K562 (cell line): Measurements from ENCODE around the gene APBB2. TPM values are rescaled to one million over a fixed set of nuclear protein-coding genes. Genes with fewer than 3 reads are reported as not detected.
A peak's percentile ranks its signal among the peaks of the same experiment; 100 is the strongest.

Source experiments
- CTCF ChIP-seq, 3 experiments: IDR thresholded peaks in 2 of 3; conservative IDR thresholded peaks in 1 of 3; 2 replicates each; pipeline ENCODE4 v1.5.1; 2011 to 2012; ENCODE audit warnings: low read length in 3 of 3, mild to moderate bottlenecking in 3 of 3, control low read depth in 2 of 3, improper control_type of control experiment in 1 of 3, inconsistent platforms in 1 of 3, low read depth in 1 of 3, mixed read lengths in 1 of 3, moderate library complexity in 1 of 3; ENCODE audit not compliant: insufficient read depth in 2 of 3
- FOXA1 ChIP-seq: fragments of 450-650 bp; IDR thresholded peaks from 2 replicates; pipeline ENCODE4 v1.6.1; 2016; ENCODE audit warnings: mild to moderate bottlenecking, borderline replicate concordance
- LCOR ChIP-seq: sonication (generic); formaldehyde crosslinking; IDR thresholded peaks from 2 replicates; pipeline ENCODE4 v1.8.0; 2022; ENCODE audit warnings: mild to moderate bottlenecking, missing genetic modification reagents
- ZFP36 ChIP-seq: fragments of 150-350 bp; IDR thresholded peaks from 2 replicates; pipeline ENCODE4 v1.6.1; 2018; ENCODE audit warnings: low read length, low read depth; ENCODE audit not compliant: partially characterized antibody
- ZNF561 ChIP-seq: fragments of 450-650 bp; formaldehyde crosslinking; conservative IDR thresholded peaks from 2 replicates; pipeline ENCODE4 v1.4.0; 2020; ENCODE audit warnings: mild to moderate bottlenecking, moderate library complexity
- polyA plus RNA-seq, 8 experiments: library from polyadenylated mRNA; depleted of rRNA in 4 of 8; stranded (reverse) in 5 of 8; unstranded in 3 of 8; fragments of >200 nt; fragmentation: Nextera tagmentation in 2 of 8; fragmentation: Illumina TruSeq in 1 of 8; extraction: Ambion mirVana in 2 of 8; extraction: Trizol in 1 of 8; gene quantifications; 2 replicates each; pipeline versions ENCODE4 v1.2.1 to v1.2.3, GENCODE V29; 2011 to 2014; ENCODE audit warnings: inconsistent platforms in 1 of 8, missing spikeins in 1 of 8
- total RNA-seq, 7 experiments: library from RNA; depleted of rRNA in 6 of 7; stranded (reverse); fragments of >200 nt in 6 of 7; fragmentation: Illumina TruSeq in 2 of 7; extraction: Trizol in 2 of 7; gene quantifications; 2 replicates each; pipeline versions ENCODE4 v1.2.1 to v1.2.3, GENCODE V29; 2011 to 2021; ENCODE audit warnings: low replicate concordance in 1 of 7
- TF ChIP-seq, protein P1 (sequence below): fragments of 250-450 bp; sonication (Bioruptor Pico); IDR thresholded peaks from 2 replicates; pipeline ENCODE4 v1.4.0; 2020; ENCODE audit warnings: mild to moderate bottlenecking, moderate library complexity, borderline replicate concordance
- TF ChIP-seq, protein P2 (sequence below): fragments of 450-650 bp; IDR thresholded peaks from 2 replicates; pipeline ENCODE4 v1.6.1; 2018; ENCODE audit not compliant: partially characterized antibody

The APBB2 gene
- total and polyA plus RNA-seq, 9 of the 15 experiments (the other 6 are each of a cell fraction or from before 2014, with no cell fraction given), result 0.08 to 2.1 (median 1.4) TPM

DNA sequence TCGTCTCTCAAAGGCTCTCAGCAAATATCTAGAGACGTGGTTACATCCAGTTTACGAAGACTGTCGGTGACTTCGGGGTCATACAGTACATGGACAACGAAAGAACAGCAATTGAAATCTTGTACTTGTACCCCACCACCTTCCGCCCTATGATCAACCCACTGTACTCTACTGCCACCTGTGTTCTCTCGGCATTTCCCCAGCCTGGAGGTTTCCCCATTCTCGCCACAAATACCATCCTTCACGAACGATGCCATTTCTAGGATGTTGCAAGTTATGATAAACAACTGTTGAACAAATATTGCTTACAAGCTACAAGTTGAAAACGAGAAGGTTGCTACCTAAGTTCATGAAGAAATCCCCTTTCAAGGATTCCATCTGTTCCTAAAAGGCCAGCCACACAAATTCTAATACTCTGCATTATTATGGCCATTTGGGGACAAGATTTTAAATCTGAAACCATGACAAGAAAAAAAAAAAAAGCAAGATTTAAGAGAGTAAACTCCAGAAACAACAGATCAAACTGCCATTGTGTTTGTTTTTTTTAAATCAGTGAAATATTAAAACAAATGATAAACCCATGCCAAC lies 1.6 kb downstream of the APBB2 start (continued):
- TF ChIP-seq FOXA1, result no peak
- TF ChIP-seq, protein P1, sequence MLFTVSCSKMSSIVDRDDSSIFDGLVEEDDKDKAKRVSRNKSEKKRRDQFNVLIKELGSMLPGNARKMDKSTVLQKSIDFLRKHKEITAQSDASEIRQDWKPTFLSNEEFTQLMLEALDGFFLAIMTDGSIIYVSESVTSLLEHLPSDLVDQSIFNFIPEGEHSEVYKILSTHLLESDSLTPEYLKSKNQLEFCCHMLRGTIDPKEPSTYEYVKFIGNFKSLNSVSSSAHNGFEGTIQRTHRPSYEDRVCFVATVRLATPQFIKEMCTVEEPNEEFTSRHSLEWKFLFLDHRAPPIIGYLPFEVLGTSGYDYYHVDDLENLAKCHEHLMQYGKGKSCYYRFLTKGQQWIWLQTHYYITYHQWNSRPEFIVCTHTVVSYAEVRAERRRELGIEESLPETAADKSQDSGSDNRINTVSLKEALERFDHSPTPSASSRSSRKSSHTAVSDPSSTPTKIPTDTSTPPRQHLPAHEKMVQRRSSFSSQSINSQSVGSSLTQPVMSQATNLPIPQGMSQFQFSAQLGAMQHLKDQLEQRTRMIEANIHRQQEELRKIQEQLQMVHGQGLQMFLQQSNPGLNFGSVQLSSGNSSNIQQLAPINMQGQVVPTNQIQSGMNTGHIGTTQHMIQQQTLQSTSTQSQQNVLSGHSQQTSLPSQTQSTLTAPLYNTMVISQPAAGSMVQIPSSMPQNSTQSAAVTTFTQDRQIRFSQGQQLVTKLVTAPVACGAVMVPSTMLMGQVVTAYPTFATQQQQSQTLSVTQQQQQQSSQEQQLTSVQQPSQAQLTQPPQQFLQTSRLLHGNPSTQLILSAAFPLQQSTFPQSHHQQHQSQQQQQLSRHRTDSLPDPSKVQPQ (CRISPR knock-in tag), result no peak
- no peak for TF ChIP-seq ZNF561 (CRISPR knock-in tag)
- TF ChIP-seq LCOR (CRISPR knock-in tag), result no peak
- TF ChIP-seq, protein P2, sequence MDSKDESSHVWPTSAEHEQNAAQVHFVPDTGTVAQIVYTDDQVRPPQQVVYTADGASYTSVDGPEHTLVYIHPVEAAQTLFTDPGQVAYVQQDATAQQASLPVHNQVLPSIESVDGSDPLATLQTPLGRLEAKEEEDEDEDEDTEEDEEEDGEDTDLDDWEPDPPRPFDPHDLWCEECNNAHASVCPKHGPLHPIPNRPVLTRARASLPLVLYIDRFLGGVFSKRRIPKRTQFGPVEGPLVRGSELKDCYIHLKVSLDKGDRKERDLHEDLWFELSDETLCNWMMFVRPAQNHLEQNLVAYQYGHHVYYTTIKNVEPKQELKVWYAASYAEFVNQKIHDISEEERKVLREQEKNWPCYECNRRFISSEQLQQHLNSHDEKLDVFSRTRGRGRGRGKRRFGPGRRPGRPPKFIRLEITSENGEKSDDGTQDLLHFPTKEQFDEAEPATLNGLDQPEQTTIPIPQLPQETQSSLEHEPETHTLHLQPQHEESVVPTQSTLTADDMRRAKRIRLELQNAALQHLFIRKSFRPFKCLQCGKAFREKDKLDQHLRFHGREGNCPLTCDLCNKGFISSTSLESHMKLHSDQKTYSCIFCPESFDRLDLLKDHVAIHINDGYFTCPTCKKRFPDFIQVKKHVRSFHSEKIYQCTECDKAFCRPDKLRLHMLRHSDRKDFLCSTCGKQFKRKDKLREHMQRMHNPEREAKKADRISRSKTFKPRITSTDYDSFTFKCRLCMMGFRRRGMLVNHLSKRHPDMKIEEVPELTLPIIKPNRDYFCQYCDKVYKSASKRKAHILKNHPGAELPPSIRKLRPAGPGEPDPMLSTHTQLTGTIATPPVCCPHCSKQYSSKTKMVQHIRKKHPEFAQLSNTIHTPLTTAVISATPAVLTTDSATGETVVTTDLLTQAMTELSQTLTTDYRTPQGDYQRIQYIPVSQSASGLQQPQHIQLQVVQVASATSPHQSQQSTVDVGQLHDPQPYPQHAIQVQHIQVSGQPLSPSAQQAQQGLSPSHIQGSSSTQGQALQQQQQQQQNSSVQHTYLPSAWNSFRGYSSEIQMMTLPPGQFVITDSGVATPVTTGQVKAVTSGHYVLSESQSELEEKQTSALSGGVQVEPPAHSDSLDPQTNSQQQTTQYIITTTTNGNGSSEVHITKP, result no peak
- TF ChIP-seq CTCF (IDR thresholded peaks at IDR 0.05 in 2 of 3, conservative IDR thresholded peaks at IDR 0.05 in 1 of 3; ENCODE audit: insufficient read depth in 2 of 3, low read depth in 1 of 3, low read length in 3 of 3), result peak in 1 of 3 experiments; percentile 42; a peak in 2 of 6 replicates
- TF ChIP-seq ZFP36, result no peak
